GM12878 (cell line): Measurements from ENCODE around the gene ARHGEF26. TPM values are rescaled to one million over a fixed set of nuclear protein-coding genes. Genes with fewer than 3 reads are reported as not detected.

Experiments used
- ATAC-seq: fragments of 200-7000 bp; cut with Tn5 transposase; 3 replicates; pipeline ENCODE4 v1.9.1; 2020; ENCODE audit warnings: mild to moderate bottlenecking, moderate library complexity
- BruUV-seq: library from RNA; stranded (reverse); fragments of 400-500 nt; replicated peaks from 2 replicates; lab custom pipeline; 2021; lab: Mats Ljungman, UMichigan
- CTCF ChIA-PET: fragments of 300-600 bp; sonication (Branson Sonifier 250); formaldehyde crosslinking; extraction: SDS; loops from one replicate; lab custom pipeline; 2021; ENCODE audit warnings: inconsistent platforms; lab: Yijun Ruan, JAX
- POLR2A ChIA-PET: fragments of 350-600 bp; formaldehyde crosslinking; extraction: SDS; loops from one replicate; lab custom pipeline; 2021; ENCODE audit warnings: inconsistent platforms; lab: Charles Lee
- RAD21 ChIA-PET: fragments of 300-600 bp; sonication (Branson Sonifier 250); formaldehyde crosslinking; loops from one replicate; lab custom pipeline; 2023; ENCODE audit warnings: antibody characterized with exemption; ENCODE audit not compliant: unreplicated experiment; lab: Charles Lee
- SMC1A ChIA-PET: fragments of 300-600 bp; sonication (Branson Sonifier 250); formaldehyde crosslinking; loops from one replicate; lab custom pipeline; 2023; ENCODE audit not compliant: unreplicated experiment, uncharacterized antibody; lab: Charles Lee
- DNase-seq: peaks from one replicate; pipeline ENCODE4 v3.0.0-alpha.2; 2011; ENCODE audit warnings: low read depth, low spot score
- FAIRE-seq: peaks from 3 replicates; lab custom pipeline; 2011; peaks lifted over from hg19 to GRCh38; lab: Jason Lieb, UNC
- H2AFZ ChIP-seq: 2 replicates; pipeline ENCODE4 v1.6.0; 2011; ENCODE audit warnings: low read depth, low read length, control low read depth; ENCODE audit not compliant: control insufficient read depth
- H3K27ac ChIP-seq: 2 replicates; pipeline ENCODE4 v1.5.1; 2011; ENCODE audit warnings: control low read depth; ENCODE audit not compliant: control insufficient read depth, insufficient read depth
- H3K27me3 ChIP-seq, 2 experiments: replicated peaks in 1 of 2; 2 replicates each; pipeline versions ENCODE4 v1.6.0 to v1.6.1; 2011; ENCODE audit warnings: low read length in 1 of 2; ENCODE audit not compliant: control insufficient read depth in 2 of 2, insufficient read depth in 2 of 2
- H3K36me3 ChIP-seq, 2 experiments: 2 replicates each; pipeline ENCODE4 v1.5.1; 2011; ENCODE audit warnings: low read length in 1 of 2; ENCODE audit not compliant: control insufficient read depth in 2 of 2, insufficient read depth in 2 of 2
- H3K4me1 ChIP-seq: 2 replicates; pipeline ENCODE4 v1.6.1; 2011; ENCODE audit warnings: mild to moderate bottlenecking, low read length, moderate library complexity, mixed read lengths; ENCODE audit not compliant: control insufficient read depth, insufficient read depth
- H3K4me2 ChIP-seq: 2 replicates; pipeline ENCODE4 v1.6.0; 2011; ENCODE audit warnings: control low read depth; ENCODE audit not compliant: control insufficient read depth, insufficient read depth
- H3K4me3 ChIP-seq: fragments of 200-600 bp; sonication (generic); 2 replicates; pipeline ENCODE4 v1.5.1; 2016
- H3K79me2 ChIP-seq: 2 replicates; pipeline ENCODE4 v1.6.0; 2011; ENCODE audit warnings: low read length; ENCODE audit not compliant: control insufficient read depth, insufficient read depth
- H3K9ac ChIP-seq: 2 replicates; pipeline ENCODE4 v1.8.0; 2011; ENCODE audit warnings: low read length, control low read depth, mixed read lengths; ENCODE audit not compliant: control insufficient read depth, insufficient read depth
- H3K9me3 ChIP-seq: replicated peaks from 3 replicates; pipeline ENCODE4 v1.5.1; 2011; ENCODE audit warnings: mild to moderate bottlenecking, low read length; ENCODE audit not compliant: control insufficient read depth, insufficient read depth
- H4K20me1 ChIP-seq: 2 replicates; pipeline ENCODE4 v1.6.0; 2011; ENCODE audit not compliant: control insufficient read depth, insufficient read depth
- ASH2L ChIP-seq: fragments of 300-600, 200-600 bp; sonication (generic); IDR thresholded peaks from 2 replicates; pipeline ENCODE4 v1.6.1; 2017; ENCODE audit warnings: low read depth, mild to moderate bottlenecking, borderline replicate concordance
- IKZF2 ChIP-seq, 2 experiments: fragments of 450-650 bp; IDR thresholded peaks; 2 replicates each; pipeline ENCODE4 v1.6.1; 2017; ENCODE audit warnings: mild to moderate bottlenecking in 2 of 2, moderate library complexity in 2 of 2
- NFYA ChIP-seq: IDR thresholded peaks from 2 replicates; pipeline ENCODE4 v1.6.1; 2011; ENCODE audit warnings: low read depth, mild to moderate bottlenecking, low read length, improper control_type of control experiment, borderline replicate concordance
- PKNOX1 ChIP-seq: fragments of 450-650 bp; IDR thresholded peaks from 2 replicates; pipeline ENCODE4 v1.6.1; 2016; ENCODE audit warnings: mild to moderate bottlenecking
- PML ChIP-seq: IDR thresholded peaks from 2 replicates; pipeline ENCODE4 v1.6.1; 2012; ENCODE audit warnings: low read length, inconsistent platforms
- RELB ChIP-seq: fragments of 450-650 bp; IDR thresholded peaks from 2 replicates; pipeline ENCODE4 v1.6.1; 2017; ENCODE audit warnings: low read depth, mild to moderate bottlenecking, moderate library complexity
- SMAD5 ChIP-seq: IDR thresholded peaks from 2 replicates; pipeline ENCODE4 v1.6.1; 2016; ENCODE audit warnings: antibody characterized with exemption, low read depth
- SREBF1 ChIP-seq: IDR thresholded peaks from 2 replicates; pipeline ENCODE4 v1.6.1; 2012; ENCODE audit warnings: mild to moderate bottlenecking, low read length
- SREBF2 ChIP-seq: IDR thresholded peaks from 2 replicates; pipeline ENCODE4 v1.6.1; 2012; ENCODE audit warnings: mild to moderate bottlenecking, low read length
- TCF3 ChIP-seq: IDR thresholded peaks from 2 replicates; pipeline ENCODE4 v1.6.1; 2012; ENCODE audit warnings: low read depth, mild to moderate bottlenecking, low read length, borderline replicate concordance; ENCODE audit not compliant: insufficient read depth
- YY1 ChIP-seq: IDR thresholded peaks from 2 replicates; pipeline ENCODE4 v1.6.1; 2011; ENCODE audit warnings: low read depth, mild to moderate bottlenecking, low read length
- WGBS: methylation state at CpG from one replicate; pipeline ENCODE4 v1.1.6; 2016; ENCODE audit warnings: low lambda C conversion rate; ENCODE audit not compliant: insufficient replicate concordance, insufficient coverage; ENCODE audit errors: missing lambda C conversion rate; 5-methylcytosine and 5-hydroxymethylcytosine counted together
- in situ Hi-C: fragments of 300-500 bp; cut with MboI; formaldehyde crosslinking; loops from 9 replicates; pipeline ENCODE4 v1.14.3; 2018; ENCODE audit warnings: mixed read lengths
- intact Hi-C: fragments of 100-400 bp; cut with micrococcal nuclease; formaldehyde crosslinking; loops from one replicate; pipeline ENCODE4 v1.14.2; 2022; ENCODE audit not compliant: unreplicated experiment
- polyA plus RNA-seq, 11 experiments: library from polyadenylated mRNA; depleted of rRNA in 4 of 11; unstranded in 6 of 11; stranded (reverse) in 5 of 11; fragments of >200 nt; fragmentation: Nextera tagmentation in 4 of 11; fragmentation: Illumina TruSeq in 1 of 11; extraction: Ambion mirVana in 4 of 11; extraction: Trizol in 1 of 11; gene quantifications; 1 replicate in 1 of 11; 2 replicates in 10 of 11; pipeline versions ENCODE4 v1.2.1 to v1.2.3, GENCODE V29; 2011 to 2016; ENCODE audit warnings: inconsistent platforms in 2 of 11, missing spikeins in 2 of 11, low read depth in 1 of 11
- total RNA-seq, 4 experiments: library from RNA; depleted of rRNA in 3 of 4; stranded (reverse); fragments of >200 nt in 3 of 4; fragmentation: Illumina TruSeq in 1 of 4; extraction: Trizol in 1 of 4; gene quantifications; 2 replicates each; pipeline versions ENCODE4 v1.2.1 to v1.2.3, GENCODE V29; 2013 to 2021

The ARHGEF26 gene
- total and polyA plus RNA-seq, 10 of the 15 experiments (the other 5 are each of a cell fraction or from before 2014, with no cell fraction given): 0.02 to 0.47 (median 0.05) TPM; not detected in 1

- no peak for TF ChIP-seq RELB
- no peak for TF ChIP-seq ASH2L
- TF ChIP-seq PML: no peak
- no peak for TF ChIP-seq NFYA
- TF ChIP-seq SREBF1: no peak
- no peak for TF ChIP-seq TCF3
- no peak for TF ChIP-seq IKZF2 (IDR thresholded peaks at IDR 0.05)
- TF ChIP-seq SMAD5: no peak
- no peak for TF ChIP-seq PKNOX1
- no peak for TF ChIP-seq SREBF2
- TF ChIP-seq, all 136 proteins: peak for 0
Measured at GRCh38 chr3:154168998-154169795, 48.0 kb downstream of the ARHGEF26 start (continued).

DNA sequence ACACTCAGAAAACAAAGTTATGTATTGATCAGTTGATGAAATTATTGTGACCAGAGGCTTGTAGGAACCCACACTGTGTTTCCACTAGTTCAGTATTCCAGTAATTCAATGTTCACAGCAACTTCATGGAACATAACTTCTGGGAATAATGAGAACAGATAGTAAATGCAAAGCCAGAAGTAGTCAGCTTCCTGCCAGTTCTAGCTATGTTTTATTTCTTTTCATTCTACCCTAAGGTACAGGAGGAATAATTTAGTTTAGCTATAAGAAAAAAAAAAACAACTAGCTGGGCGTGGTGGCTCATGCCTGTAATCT is 48.6 kb downstream of the ARHGEF26 start:
- H3K4me3 ChIP-seq: no peak overlapping the region
- 0% methylated on average over 1 of the region's 1 CpG for WGBS
- ATAC-seq: no peak
- CTCF ChIA-PET: no interaction called here
- H3K27ac ChIP-seq: no peak overlapping the region
- no peaks in the 10 kb centered on the region; a peak in 2 of 4 replicates for H3K27me3 ChIP-seq
- no peaks in the 10 kb centered on the region for H3K79me2 ChIP-seq
- BruUV-seq: no TSS peak
- H4K20me1 ChIP-seq: no peaks in the 10 kb centered on the region
- in situ Hi-C loops: no loop called here
- TF ChIP-seq PKNOX1 (no peak), YY1 (no peak)
- FAIRE-seq: no peak
- no peak for DNase-seq
- no peaks in the 10 kb centered on the region; the same call in 1 of the 2 replicates for H3K4me1 ChIP-seq
- H2AFZ ChIP-seq: no peak overlapping the region
- RAD21 ChIA-PET: no interaction called here
- H3K4me2 ChIP-seq: no peak overlapping the region
- POLR2A ChIA-PET: no interaction called here
- no peak overlapping the region for H3K9ac ChIP-seq
- intact Hi-C loops: no loop called here
- SMC1A ChIA-PET: no interaction called here
- no peaks in the 10 kb centered on the region for H3K36me3 ChIP-seq
- H3K9me3 ChIP-seq: no peaks in the 10 kb centered on the region
